ENCODE results near the gene FFAR3.

DNA sequence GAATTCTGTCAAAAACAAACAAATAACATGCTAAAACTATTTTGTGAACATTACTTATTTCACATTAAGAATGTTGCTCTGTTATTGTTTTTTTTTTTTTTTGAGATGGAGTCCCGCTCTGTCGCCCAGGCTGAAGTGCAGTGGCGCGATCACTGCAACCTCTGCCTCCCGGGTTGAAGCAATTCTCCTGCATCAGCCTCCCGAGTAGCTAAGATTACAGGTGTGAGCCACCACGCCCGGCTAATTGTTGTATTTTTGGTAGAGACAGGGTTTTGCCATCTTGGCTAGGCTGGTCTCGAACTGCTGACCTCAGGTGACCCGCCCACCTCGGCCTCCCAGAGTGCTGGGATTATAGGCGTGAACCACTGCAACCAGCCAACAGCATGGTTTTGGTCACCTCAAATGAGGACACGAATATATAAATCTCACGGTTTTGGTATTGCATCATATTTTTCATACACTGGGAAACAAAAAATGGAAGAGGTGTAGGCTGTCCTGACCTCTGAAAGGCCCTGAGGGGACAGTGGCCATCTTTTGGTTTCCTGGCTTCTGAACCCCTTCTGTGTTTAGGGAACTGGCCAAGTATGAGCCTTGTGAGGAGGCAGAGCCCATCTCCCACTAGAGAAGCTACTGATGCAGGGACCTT is 38.1 kb downstream of the FFAR3 start:
- TF ChIP-seq, protein P1, sequence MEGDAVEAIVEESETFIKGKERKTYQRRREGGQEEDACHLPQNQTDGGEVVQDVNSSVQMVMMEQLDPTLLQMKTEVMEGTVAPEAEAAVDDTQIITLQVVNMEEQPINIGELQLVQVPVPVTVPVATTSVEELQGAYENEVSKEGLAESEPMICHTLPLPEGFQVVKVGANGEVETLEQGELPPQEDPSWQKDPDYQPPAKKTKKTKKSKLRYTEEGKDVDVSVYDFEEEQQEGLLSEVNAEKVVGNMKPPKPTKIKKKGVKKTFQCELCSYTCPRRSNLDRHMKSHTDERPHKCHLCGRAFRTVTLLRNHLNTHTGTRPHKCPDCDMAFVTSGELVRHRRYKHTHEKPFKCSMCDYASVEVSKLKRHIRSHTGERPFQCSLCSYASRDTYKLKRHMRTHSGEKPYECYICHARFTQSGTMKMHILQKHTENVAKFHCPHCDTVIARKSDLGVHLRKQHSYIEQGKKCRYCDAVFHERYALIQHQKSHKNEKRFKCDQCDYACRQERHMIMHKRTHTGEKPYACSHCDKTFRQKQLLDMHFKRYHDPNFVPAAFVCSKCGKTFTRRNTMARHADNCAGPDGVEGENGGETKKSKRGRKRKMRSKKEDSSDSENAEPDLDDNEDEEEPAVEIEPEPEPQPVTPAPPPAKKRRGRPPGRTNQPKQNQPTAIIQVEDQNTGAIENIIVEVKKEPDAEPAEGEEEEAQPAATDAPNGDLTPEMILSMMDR (IDR thresholded peaks at IDR 0.05; ENCODE audit: low read length): no peak
- no peak for TF ChIP-seq EZH2 (optimal IDR thresholded peaks at IDR 0.05; ENCODE audit: low read depth, low read length)

Measured in MM.1S (cell line).